ENCODE measurements around the gene TUBB3.
"Not testable (repeated sequence)": the region's sequence is repeated elsewhere in the genome, so short reads cannot be mapped to it uniquely, and the experiment has no call there.

TUBB3 gene

GRCh38 chr16:89944773-89945172 is 21.6 kb downstream of the TUBB3 start:
- DNase-seq = no peak

DNA sequence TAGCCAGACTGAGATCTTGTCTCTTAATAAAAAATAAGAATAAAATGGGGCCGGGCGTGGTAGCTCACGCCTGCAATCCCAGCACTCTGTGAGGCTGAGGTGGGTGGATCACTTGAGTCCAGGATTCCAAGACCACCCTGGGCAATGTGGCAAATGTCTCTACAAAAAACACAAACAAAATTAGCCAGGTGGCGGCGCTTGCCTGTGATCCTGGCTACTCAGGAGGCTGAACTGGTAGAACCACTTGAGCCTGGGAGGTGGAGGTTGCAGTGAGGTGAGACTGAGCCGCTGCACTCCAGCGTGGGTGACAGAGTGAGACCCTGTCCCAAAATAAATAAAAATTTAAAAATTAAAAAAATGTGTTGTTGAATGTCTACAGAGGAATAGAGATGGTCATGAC is 22.5 kb downstream of the TUBB3 start:
- no peak for DNase-seq

DNA sequence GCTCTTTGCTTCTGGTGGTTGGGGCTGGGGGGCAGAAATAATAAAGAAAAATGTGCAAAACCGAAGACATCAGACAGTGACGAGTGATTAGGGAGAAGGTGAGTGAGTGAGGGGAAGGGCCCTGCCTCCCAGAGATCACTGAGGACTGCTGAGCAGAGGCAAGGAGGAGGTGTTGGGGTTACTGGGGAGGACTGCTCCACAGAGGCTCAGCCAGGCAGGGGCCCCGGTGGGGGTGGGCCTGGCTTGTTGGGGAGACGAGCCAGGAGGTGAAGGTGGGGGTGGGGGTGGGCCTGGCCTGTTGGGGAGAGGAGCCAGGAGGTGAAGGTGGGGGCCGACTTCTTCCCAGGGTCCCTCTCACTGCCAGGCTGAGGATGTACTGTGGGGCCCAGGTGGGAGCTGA is 23.4 kb downstream of the TUBB3 start:
- no peak for DNase-seq

DNA sequence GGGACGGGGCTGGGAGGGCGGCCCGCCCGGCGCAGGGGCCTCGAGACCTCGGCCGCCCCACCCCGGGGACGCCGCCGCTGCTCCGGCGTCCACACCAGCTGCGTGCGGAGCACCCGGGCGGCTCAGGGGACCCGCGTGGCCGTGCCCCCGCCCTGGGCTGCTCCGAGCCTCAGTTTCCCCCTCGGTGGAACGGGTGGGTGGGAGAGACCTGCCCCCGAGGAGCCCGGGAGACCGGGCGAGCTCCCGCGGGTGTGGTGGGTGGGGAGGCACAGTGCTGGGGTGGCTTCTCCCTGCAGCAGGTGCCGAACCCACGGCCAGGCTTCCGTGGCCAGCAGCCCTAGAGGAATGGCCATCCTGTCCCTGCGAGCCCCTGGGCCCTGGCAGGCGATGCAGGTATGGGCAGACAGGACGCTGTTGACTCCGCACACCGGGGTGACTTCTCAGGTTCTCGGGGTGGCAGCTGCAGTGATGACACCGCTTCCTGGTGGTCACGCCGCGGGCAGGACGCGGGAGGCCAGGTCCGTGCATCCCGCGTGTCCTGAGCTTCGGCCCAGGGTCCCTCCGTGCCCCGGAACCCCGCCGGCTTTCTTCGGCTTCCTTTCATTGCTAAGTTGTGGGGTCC is 26.1 kb downstream of the TUBB3 start:
- no peak for DNase-seq

- no peak for DNase-seq
Measured at GRCh38 chr16:89949756-89950155, 26.6 kb downstream of the TUBB3 start.

- no peak for DNase-seq
Measured at GRCh38 chr16:89951509-89951908, 28.4 kb downstream of the TUBB3 start.

GRCh38 chr16:89952049-89952448 is 28.9 kb downstream of the TUBB3 start:
- DNase-seq = no peak

DNA sequence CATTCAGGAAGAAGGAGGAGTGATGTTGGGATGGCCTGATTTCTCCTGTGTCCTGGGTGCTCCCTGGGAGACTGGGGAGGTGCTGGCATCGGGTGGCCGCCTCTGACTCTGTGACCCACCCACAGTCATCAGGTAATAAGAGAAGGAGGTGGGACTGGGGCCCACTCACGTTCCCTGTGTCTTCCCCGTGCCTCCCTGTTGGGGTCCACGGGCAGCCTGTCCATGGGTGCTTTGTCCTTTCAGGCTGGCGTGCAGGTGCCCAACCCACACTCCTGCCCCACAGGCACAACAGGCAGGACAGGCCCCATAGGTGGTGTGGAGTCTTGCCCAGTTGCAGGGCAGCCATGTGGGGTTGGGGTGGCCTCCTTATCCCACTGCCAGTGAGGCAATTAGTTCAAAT is 29.4 kb downstream of the TUBB3 start:
- no peak for DNase-seq

DNA sequence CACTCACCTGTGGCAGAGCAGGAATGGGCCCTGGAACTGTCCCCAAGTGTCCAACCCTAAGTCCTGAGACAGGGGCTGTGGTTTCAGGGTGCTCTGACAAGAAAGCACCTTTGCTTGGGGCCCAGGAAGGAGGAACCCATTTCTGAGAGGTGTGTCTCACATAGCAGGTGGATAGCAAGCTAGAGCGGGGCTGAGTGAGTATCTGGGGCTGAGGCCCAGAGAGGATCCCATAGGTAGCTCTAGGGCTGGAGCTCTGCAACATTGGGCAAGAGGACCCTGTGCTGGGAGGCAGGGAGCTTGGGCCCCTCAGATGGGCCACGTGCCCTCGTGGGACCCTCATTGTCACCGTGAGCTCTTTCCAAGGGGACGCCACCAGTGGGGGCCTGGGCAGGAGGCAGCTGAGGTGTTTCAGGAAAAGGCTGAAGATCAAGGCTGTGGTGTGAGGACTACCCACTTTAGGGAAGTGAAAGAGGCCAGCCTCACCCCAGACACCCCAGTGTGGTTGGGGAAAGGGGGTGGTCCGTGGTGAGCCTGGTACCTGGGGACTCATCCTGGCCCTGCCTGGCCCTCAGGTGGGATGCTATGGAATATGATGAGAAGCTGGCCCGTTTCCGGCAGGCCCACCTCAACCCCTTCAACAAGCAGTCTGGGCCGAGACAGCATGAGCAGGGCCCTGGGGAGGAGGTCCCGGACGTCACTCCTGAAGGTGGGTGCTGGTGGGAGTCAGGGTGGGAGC is 30.7 kb downstream of the TUBB3 start:
- DNase-seq = no peak

DNA sequence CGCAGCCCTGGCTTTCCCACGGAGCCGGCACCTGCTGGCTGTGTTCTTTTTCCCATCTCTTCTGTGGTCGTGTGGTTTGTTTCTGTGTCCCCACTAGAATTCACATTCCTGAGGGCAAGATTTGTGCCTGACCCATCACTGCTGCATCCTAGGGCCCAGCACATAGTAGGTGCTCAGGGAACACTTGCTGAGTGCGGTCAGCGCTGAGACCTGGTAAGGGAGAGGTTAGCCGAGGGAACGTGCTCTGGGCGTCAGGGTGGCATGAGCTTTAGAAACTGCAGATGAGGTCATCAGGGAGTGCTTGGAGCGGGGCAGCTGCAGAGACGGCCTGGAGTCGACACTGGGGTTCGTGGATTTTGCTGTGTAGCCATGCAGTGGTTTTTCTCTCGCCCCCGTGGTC is 31.3 kb downstream of the TUBB3 start:
- DNase-seq = no peak

DNA sequence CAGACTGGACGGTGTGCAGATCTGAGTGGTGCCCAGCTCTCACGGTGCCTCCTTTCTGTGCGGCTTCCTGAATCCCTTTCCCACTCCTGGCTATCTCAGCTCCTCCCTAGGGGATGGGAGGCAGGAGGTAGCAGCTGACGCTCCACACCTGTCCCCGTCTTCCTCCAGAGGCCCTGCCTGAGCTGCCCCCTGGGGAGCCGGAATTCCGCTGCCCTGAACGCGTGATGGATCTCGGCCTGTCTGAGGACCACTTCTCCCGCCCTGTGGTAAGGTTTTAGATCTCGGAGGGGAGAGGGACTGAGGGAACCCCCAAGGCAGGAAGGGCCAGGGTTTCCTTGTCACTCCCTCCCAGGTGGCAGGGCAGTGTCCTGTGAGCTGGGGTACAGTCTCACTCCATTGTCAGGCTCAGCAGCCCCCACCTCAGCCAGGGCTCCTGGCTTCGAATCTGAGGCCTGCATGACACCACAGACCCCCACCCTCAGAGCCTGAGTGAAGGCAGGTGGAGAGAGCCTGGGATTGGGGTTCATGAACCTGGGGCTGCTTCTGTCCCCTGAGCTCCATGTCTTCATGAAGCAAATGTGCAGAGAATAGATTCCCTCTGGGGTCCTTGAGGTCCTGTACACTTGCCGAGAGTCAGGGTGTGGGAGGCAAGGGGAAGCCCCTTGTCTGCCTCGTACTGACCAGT is 32.0 kb downstream of the TUBB3 start:
- no peak for DNase-seq

DNA sequence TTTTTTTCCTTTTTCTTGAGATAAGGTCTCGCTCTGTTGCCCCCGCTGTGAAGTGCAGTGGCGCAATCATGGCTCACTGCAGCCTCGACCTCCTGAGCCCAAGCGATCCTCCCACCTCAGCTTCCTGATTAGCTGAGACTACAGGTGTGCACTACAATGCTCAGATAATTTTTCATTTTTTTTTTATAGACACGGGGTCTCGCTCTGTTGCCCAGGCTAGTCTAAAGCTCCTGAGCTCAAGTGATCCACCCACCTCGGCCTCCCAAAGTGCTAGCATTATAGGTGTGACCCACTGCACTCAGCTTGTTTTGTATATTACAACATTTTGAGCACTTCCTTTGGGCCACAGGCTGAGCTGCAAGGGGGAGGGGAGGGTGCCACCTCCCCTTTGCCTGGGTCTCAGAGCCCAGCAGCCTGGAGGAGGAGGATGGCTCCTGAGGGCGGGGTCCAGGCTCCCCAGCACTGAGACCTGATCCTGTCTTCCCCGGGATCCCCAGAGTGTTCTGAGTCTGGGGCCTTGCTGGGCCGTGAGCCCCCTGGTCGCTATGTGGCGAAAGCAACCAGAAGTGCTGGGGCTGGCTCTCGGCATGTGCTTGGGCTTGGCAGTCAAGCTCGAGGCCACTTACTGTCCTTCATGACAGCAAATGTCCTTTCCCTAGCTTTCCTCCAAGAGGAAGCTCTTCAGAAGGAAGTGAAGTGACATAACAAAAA is 33.5 kb downstream of the TUBB3 start:
- DNase-seq = no peak

DNA sequence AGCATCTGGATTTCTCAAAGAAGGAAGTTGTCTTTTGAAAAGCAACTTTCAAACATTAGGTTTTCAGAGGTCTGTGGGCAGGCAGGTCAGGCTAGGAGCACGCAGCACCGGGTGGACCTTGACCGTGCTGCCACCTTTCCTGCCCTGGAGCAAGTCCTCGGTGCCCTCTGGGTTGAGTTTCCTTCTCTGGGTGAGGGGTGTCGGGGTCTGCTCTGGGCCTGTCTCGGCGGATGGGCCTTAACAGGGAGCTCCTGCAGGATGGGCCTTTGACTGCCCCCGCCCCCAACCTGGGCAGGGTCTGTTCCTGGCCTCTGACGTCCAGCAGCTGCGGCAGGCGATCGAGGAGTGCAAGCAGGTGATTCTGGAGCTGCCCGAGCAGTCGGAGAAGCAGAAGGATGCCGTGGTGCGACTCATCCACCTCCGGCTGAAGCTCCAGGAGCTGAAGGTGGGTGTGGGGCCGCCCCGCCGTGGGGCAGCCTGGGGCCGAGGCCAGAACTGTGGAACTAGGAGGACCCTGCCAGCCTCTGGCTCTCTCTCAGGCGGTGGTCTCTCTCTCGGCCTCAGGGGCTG is 34.2 kb downstream of the TUBB3 start:
- no peak for DNase-seq

- no peak for DNase-seq
Measured at GRCh38 chr16:89958068-89958467, 34.9 kb downstream of the TUBB3 start.

GRCh38 chr16:89958596-89958995 is 35.5 kb downstream of the TUBB3 start:
- DNase-seq = no peak

- DNase-seq = no peak
Measured at GRCh38 chr16:89960966-89961365, 37.8 kb downstream of the TUBB3 start.

GRCh38 chr16:89961920-89962319 is 38.8 kb downstream of the TUBB3 start:
- DNase-seq = no peak

GRCh38 chr16:89962754-89963498 is 39.8 kb downstream of the TUBB3 start:
- DNase-seq = no peak

- no peak for DNase-seq
Measured at GRCh38 chr16:89964201-89964600, 41.1 kb downstream of the TUBB3 start.

GRCh38 chr16:89965447-89966225 is 42.5 kb downstream of the TUBB3 start:
- no peak for DNase-seq

DNA sequence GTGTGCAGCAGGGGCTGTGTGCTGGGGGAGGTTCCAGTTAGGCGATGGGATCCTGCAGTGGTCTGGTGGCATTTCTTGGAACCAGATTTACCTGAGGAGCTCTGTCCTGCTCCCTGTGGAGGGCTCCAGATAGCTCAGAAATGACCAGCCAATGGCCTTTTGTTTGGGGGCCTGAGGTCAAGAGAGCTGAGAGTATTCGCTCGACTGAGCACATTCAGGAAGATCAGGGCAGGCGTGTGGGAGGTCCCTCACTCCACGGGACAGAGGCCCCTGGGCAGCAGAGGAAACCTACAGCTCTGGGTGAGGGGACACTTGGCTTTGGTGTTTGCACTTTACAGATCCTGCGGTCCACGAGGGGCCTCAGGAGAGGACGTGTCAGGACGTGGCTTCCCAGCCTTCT is 43.6 kb downstream of the TUBB3 start:
- no peak for DNase-seq

DNA sequence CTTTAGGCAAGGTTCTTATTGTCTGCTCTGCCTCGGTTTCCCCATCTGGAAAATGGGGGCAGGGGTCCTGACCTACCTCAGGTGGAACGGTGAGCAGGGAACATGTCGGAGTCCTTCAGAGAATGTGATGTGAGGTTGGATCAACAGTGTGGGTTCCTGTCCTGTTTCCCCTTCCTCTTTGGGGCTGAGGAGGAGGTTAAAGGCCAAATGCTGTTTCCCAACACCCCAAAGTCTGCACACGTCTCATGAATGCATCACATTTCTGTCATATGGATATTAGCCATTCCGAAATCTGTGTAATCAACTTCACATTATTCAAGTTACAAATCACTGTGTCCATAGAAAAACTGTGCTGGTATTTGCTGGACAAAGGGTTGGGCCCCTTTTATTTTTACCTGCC is 44.3 kb downstream of the TUBB3 start:
- DNase-seq = not testable (repeated sequence)

Measured in T-helper 2 cell (primary cell).